HepG2 (cell line): Measurements from ENCODE around the gene TAF1A. TPM values are rescaled to one million over a fixed set of nuclear protein-coding genes. Genes with fewer than 3 reads are reported as not detected.

Experiments used
- FOSL2 ChIP-seq: sonication (generic); formaldehyde crosslinking; IDR thresholded peaks from 2 replicates; pipeline ENCODE4 v1.4.0; 2020; ENCODE audit warnings: missing genetic modification reagents
- FOXC1 ChIP-seq: sonication (generic); formaldehyde crosslinking; IDR thresholded peaks from 2 replicates; pipeline ENCODE4 v1.8.0; 2022; ENCODE audit warnings: mild to moderate bottlenecking, missing genetic modification reagents, borderline replicate concordance
- GTF3A ChIP-seq: sonication (generic); formaldehyde crosslinking; conservative IDR thresholded peaks from 2 replicates; pipeline ENCODE4 v1.4.0; 2020; ENCODE audit warnings: mild to moderate bottlenecking, missing genetic modification reagents
- GZF1 ChIP-seq: sonication (generic); formaldehyde crosslinking; IDR thresholded peaks from 2 replicates; pipeline ENCODE4 v1.5.1; 2020; ENCODE audit warnings: mild to moderate bottlenecking, missing genetic modification reagents
- KDM3A ChIP-seq: IDR thresholded peaks from 2 replicates; pipeline ENCODE4 v1.6.1; 2018; ENCODE audit warnings: low read depth, missing compliant biosample characterization
- MED8 ChIP-seq: sonication (generic); formaldehyde crosslinking; IDR thresholded peaks from 2 replicates; pipeline ENCODE4 v1.8.1; 2023; ENCODE audit warnings: mild to moderate bottlenecking, missing genetic modification reagents; ENCODE audit not compliant: insufficient replicate concordance
- MEIS2 ChIP-seq: sonication (generic); formaldehyde crosslinking; IDR thresholded peaks from 2 replicates; pipeline ENCODE4 v1.9.0; 2021; ENCODE audit warnings: mild to moderate bottlenecking, missing genetic modification reagents
- MYC ChIP-seq: sonication (generic); formaldehyde crosslinking; IDR thresholded peaks from 2 replicates; pipeline ENCODE4 v1.9.0; 2021; ENCODE audit warnings: missing genetic modification reagents, borderline replicate concordance
- PLRG1 ChIP-seq: fragments of 450-650 bp; conservative IDR thresholded peaks from 2 replicates; pipeline ENCODE4 v1.6.1; 2016
- RERE ChIP-seq: IDR thresholded peaks from 2 replicates; pipeline ENCODE4 v1.6.1; 2016; ENCODE audit warnings: low read depth, missing genetic modification reagents, missing compliant biosample characterization
- SATB2 ChIP-seq: sonication (generic); formaldehyde crosslinking; IDR thresholded peaks from 2 replicates; pipeline ENCODE4 v1.5.0; 2020; ENCODE audit warnings: missing genetic modification reagents
- SNAPC4 ChIP-seq: sonication (generic); formaldehyde crosslinking; IDR thresholded peaks from 2 replicates; pipeline ENCODE4 v1.4.0; 2020; ENCODE audit warnings: mild to moderate bottlenecking, missing genetic modification reagents
- ZBTB43 ChIP-seq: sonication (generic); formaldehyde crosslinking; conservative IDR thresholded peaks from 2 replicates; pipeline ENCODE4 v1.4.0; 2020; ENCODE audit warnings: missing genetic modification reagents
- ZNF180 ChIP-seq: sonication (generic); formaldehyde crosslinking; IDR thresholded peaks from 2 replicates; pipeline ENCODE4 v1.4.0; 2020; ENCODE audit warnings: low read depth, missing genetic modification reagents, borderline replicate concordance
- ZNF577 ChIP-seq: sonication (generic); formaldehyde crosslinking; IDR thresholded peaks from 2 replicates; pipeline ENCODE4 v1.4.0; 2020; ENCODE audit warnings: mild to moderate bottlenecking, low read depth, missing genetic modification reagents, borderline replicate concordance
- ZNF580 ChIP-seq: IDR thresholded peaks from 2 replicates; pipeline ENCODE4 v1.6.1; 2016; ENCODE audit warnings: low read depth, borderline replicate concordance
- polyA plus RNA-seq, 8 experiments: library from polyadenylated mRNA; depleted of rRNA in 3 of 8; stranded (reverse) in 7 of 8; unstranded in 1 of 8; fragments of >200 nt; fragmentation: Illumina TruSeq in 4 of 8; extraction: Trizol in 4 of 8; gene quantifications; 2 replicates each; pipeline versions ENCODE4 v1.2.1 to v1.2.3, GENCODE V29; 2011 to 2016; ENCODE audit warnings: low read depth in 4 of 8, missing spikeins in 1 of 8, mixed read lengths in 1 of 8; ENCODE audit not compliant: insufficient read depth in 1 of 8
- total RNA-seq, 5 experiments: library from RNA; depleted of rRNA; stranded (reverse); fragments of >200 nt; fragmentation: Illumina TruSeq; extraction: Trizol; gene quantifications; 2 replicates each; pipeline ENCODE4 v1.2.3, GENCODE V29; 2016; ENCODE audit warnings: low read depth in 1 of 5

TAF1A gene
- total and polyA plus RNA-seq, 2 of the 13 experiments (the other 11 are each of a cell fraction or from before 2014, with no cell fraction given) = 3.3 to 10.7 TPM

- TF ChIP-seq SNAPC4 (CRISPR knock-in tag) = peak; percentile 78; the same call in 1 of the 2 replicates
- peak; percentile 29 for TF ChIP-seq MED8 (CRISPR knock-in tag)
- no peak for TF ChIP-seq ZNF580 (CRISPR knock-in tag)
- TF ChIP-seq RERE (CRISPR knock-in tag) = 0 out of 2 replicates have a peak, but pooled peaks have one; percentile 48
- peak; percentile 70; the same call in 1 of the 2 replicates for TF ChIP-seq MYC (CRISPR knock-in tag)
- no peak for TF ChIP-seq GZF1 (CRISPR knock-in tag)
- TF ChIP-seq SATB2 (CRISPR knock-in tag) = no peak
- TF ChIP-seq ZNF577 (CRISPR knock-in tag) = no peak
- TF ChIP-seq PLRG1 = no peak
- 0 out of 2 replicates have a peak, but pooled peaks have one; percentile 28 for TF ChIP-seq FOSL2 (CRISPR knock-in tag)
- no peak for TF ChIP-seq ZNF180 (CRISPR knock-in tag)
- no peak for TF ChIP-seq GTF3A
- no peak; the same call in 1 of the 2 replicates for TF ChIP-seq KDM3A
- peak; percentile 42 for TF ChIP-seq ZBTB43
- TF ChIP-seq FOXC1 (CRISPR knock-in tag) = 0 out of 2 replicates have a peak, but pooled peaks have one; percentile 54
- no peak for TF ChIP-seq MEIS2 (CRISPR knock-in tag)
These were observed at the start of gene TAF1A (continued) for GRCh38 chr1:222589462-222590302.
